ENCODE measurements around the gene ADAM19.
A peak's percentile ranks its signal among the peaks of the same experiment; 100 is the strongest.

Gene ADAM19

DNA sequence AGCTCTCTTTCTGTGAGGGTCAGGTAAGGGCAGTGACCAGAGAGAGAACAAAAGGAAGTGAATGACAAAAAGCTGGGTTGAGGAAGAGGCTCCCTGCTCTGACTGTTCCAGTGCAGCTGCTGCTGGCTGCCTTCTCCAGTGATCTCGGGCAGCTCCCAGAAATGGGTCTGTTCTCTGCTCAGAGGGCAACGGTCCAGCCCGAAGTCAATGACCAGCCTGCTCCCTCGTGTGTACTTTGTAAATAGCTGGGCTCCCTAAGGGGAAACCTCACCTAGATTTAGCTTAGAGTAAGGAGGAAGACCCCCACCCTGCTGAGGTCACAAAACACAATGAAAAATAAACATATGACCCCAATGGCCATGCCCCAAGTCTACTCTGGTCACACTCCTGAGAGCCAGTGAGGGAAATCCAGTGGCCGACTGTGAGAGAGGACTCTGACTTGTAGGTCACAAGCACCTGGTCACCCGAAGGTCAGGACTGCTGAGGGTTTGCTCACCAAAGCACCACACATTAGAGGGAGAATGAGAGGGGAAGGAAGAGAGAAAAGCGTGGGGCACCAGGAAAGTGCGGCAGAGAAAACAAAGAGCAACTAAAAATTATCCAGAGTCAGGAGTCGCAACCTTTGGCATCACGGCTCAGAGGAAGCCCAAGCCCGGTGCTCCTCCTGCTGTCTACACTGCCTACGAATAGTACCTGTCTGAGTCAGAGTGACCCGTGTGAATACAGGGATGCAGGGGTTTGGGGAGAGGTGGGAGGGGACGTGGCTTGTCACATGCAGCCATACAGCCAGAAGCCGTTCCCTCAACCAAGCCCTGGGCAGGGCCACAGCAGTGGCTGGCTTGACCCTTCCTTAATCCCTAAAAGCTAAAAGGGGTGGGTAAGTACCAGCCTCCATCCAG is 95.7 kb downstream of the ADAM19 start:
- DNase-seq (ENCODE audit: low read depth) = no peak
- H3K4me3 ChIP-seq (ENCODE audit: low read depth, low read length) = no peak overlapping the region
- TF ChIP-seq MYC (IDR thresholded peaks at IDR 0.05; ENCODE audit: low read depth, low read length) (no peak), POLR2A (IDR thresholded peaks at IDR 0.05; ENCODE audit: extremely low read depth, insufficient read length) (no peak)
- TF ChIP-seq, protein P1, sequence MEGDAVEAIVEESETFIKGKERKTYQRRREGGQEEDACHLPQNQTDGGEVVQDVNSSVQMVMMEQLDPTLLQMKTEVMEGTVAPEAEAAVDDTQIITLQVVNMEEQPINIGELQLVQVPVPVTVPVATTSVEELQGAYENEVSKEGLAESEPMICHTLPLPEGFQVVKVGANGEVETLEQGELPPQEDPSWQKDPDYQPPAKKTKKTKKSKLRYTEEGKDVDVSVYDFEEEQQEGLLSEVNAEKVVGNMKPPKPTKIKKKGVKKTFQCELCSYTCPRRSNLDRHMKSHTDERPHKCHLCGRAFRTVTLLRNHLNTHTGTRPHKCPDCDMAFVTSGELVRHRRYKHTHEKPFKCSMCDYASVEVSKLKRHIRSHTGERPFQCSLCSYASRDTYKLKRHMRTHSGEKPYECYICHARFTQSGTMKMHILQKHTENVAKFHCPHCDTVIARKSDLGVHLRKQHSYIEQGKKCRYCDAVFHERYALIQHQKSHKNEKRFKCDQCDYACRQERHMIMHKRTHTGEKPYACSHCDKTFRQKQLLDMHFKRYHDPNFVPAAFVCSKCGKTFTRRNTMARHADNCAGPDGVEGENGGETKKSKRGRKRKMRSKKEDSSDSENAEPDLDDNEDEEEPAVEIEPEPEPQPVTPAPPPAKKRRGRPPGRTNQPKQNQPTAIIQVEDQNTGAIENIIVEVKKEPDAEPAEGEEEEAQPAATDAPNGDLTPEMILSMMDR (IDR thresholded peaks at IDR 0.05; ENCODE audit: low read depth, low read length) = no peak
- TF ChIP-seq, protein P2, sequence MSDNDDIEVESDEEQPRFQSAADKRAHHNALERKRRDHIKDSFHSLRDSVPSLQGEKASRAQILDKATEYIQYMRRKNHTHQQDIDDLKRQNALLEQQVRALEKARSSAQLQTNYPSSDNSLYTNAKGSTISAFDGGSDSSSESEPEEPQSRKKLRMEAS (IDR thresholded peaks at IDR 0.05; ENCODE audit: low read depth, low read length) = no peak

DNA sequence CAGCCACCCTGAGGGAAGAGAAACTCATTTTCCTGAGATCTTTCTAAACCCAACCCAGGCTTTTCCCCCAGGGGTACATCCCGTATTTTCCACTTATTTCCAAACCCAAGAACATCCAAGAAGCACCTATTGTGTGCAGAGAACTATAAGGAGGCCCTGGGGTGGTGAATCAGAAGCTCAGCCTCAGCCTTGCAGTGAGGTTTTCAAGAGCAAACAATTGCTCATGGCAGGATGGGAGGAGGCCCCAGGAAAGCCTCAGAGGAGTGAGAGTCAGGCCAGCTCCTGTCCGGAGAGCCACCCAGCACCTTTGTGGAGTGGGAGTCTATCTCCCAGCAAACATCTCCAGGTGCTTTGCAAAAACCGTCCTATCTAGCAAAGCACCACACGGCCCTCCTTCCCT is 96.4 kb downstream of the ADAM19 start:
- TF ChIP-seq MYC (IDR thresholded peaks at IDR 0.05; ENCODE audit: low read depth, low read length) (no peak), POLR2A (IDR thresholded peaks at IDR 0.05; ENCODE audit: extremely low read depth, insufficient read length) (no peak)
- TF ChIP-seq, protein P1 (IDR thresholded peaks at IDR 0.05; ENCODE audit: low read depth, low read length) = no peak
- TF ChIP-seq, protein P2 (IDR thresholded peaks at IDR 0.05; ENCODE audit: low read depth, low read length) = no peak
- DNase-seq (ENCODE audit: low read depth) = no peak
- no peak overlapping the region for H3K4me3 ChIP-seq (ENCODE audit: low read depth, low read length)

DNA sequence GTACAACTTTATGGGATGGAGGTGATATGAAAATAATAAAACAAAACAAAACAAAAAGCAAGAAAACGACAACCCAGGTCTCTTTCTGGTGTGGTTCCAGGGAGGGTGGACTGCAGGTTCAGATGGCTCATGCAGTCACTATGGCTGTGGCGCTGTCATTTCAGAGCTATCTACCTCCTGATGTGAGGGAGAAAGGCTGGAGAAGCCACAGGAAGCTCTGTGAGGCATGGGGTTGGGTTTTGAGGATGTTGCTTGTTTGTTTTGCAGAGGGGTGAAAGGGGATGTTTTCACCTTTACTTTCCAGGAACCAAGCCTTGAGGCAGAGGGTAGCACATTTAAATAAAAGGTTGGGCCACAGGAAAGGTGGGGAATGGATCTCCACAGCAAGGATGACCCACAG is 96.8 kb downstream of the ADAM19 start:
- H3K4me3 ChIP-seq (ENCODE audit: low read depth, low read length) = no peak overlapping the region
- no peak for DNase-seq (ENCODE audit: low read depth)
- TF ChIP-seq, protein P2 (IDR thresholded peaks at IDR 0.05; ENCODE audit: low read depth, low read length) = no peak
- TF ChIP-seq MYC (IDR thresholded peaks at IDR 0.05; ENCODE audit: low read depth, low read length) (no peak), POLR2A (IDR thresholded peaks at IDR 0.05; ENCODE audit: extremely low read depth, insufficient read length) (no peak)
- TF ChIP-seq, protein P1 (IDR thresholded peaks at IDR 0.05; ENCODE audit: low read depth, low read length) = no peak

DNA sequence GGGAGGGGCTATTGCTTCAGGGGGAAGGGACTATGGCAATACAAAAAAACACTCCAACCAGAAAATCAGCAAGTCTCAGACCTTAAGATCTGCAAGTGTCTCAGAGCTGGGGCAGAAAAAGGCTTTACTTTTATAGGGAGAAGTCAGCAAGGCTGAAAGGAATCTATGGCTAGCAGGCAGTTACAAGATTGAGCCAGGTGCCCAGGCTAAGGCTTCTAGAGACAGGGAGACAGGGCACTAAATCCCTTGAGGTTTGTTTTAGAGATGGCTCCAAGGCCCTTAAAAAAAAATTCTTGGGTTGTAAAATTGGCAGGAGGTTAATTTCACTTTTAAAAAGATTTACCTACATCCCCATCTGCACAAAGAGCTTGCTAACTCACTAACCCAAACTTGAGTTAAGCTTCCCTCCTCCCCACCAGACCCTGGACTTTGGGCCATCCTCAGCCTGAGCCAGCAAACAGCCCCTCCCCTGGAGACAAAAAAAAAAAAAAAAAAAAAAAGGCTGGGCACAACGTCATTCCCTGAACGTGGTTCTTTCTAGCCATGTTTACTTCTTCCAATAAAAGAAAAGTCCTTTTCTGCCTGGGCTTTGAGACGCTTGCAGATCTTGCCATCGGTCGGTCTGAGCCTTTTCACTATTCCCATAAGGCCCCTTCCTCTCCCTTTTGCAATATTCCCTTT is 97.6 kb downstream of the ADAM19 start:
- DNase-seq (ENCODE audit: low read depth) = no peak
- no peak for TF ChIP-seq POLR2A (IDR thresholded peaks at IDR 0.05; ENCODE audit: extremely low read depth, insufficient read length)
- H3K4me3 ChIP-seq (ENCODE audit: low read depth, low read length) = no peak overlapping the region

DNA sequence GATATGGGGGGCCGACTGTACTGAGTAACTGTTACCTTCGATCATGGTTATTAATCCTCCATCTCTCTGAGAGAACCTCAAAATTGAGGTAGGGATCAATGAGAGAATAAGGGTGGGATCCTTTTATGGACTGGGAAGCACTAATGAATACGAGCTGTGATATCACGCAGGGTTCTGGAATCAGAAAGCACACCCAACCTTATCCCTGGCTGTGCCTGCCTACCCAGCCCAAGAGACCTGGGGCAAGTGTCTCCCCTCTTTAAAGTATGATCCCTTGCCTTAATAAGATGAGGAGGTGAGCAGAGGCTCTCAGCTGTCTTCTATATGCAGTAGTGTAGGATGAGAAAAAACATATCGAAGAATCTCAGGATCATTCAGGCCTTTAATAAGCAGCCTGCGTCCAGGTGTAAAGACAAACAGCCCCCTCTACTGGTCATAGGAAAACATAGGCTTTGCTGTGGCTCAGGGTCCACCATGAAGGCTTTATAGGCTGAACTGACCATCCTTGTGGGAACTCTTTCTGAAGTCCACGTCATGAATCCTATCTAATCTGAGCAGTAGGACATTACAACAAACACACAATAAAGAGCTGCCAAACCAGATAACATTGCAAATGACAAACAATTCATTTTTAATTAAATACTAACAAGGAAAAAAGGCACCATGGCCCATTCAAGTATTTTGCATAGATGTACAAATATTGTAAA is 98.7 kb downstream of the ADAM19 start:
- TF ChIP-seq, protein P2 (IDR thresholded peaks at IDR 0.05; ENCODE audit: low read depth, low read length) = no peak
- no peak for TF ChIP-seq POLR2A (IDR thresholded peaks at IDR 0.05; ENCODE audit: extremely low read depth, insufficient read length)
- no peak for TF ChIP-seq MYC (IDR thresholded peaks at IDR 0.05; ENCODE audit: low read depth, low read length)
- TF ChIP-seq, protein P1 (IDR thresholded peaks at IDR 0.05; ENCODE audit: low read depth, low read length) = peak; percentile 71
- DNase-seq (ENCODE audit: low read depth) = peak; percentile 67
- no peak overlapping the region for H3K4me3 ChIP-seq (ENCODE audit: low read depth, low read length)

DNA sequence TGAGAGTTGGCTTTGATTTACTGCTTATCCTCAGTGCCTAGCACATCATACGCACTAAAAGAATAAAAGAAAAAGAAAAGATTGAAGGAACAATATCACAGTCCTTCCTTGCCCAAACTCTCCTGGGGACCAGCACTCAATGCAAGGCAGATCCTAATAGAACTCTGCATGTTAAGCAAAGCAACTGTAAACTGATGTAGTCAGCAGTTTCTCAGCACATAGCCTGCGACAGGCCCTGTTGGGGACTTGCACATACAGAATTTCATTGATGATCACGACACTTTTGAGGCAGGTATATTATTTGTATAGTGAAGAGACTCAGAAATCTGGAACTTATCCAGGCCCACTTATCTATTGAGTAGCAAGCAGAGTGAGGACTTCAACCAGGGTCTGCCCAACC is 100.1 kb downstream of the ADAM19 start:
- no peak for DNase-seq (ENCODE audit: low read depth)
- H3K4me3 ChIP-seq (ENCODE audit: low read depth, low read length) = no peak overlapping the region
- TF ChIP-seq, protein P1 (IDR thresholded peaks at IDR 0.05; ENCODE audit: low read depth, low read length) = no peak
- no peak for TF ChIP-seq MYC (IDR thresholded peaks at IDR 0.05; ENCODE audit: low read depth, low read length)
- no peak for TF ChIP-seq POLR2A (IDR thresholded peaks at IDR 0.05; ENCODE audit: extremely low read depth, insufficient read length)
- TF ChIP-seq, protein P2 (IDR thresholded peaks at IDR 0.05; ENCODE audit: low read depth, low read length) = no peak
